Measurements from ENCODE around the gene KLF15.

The KLF15 gene

GRCh38 chr3:126360714-126361060 lies 3.5 kb upstream of the KLF15 start:
- DNase-seq (ENCODE audit: low spot score) = no peak

- no peak for DNase-seq (ENCODE audit: low spot score)
These were observed 3.0 kb upstream of the KLF15 start for GRCh38 chr3:126360046-126360713.

GRCh38 chr3:126358816-126359181 lies 1.6 kb upstream of the KLF15 start:
- no peak for DNase-seq (ENCODE audit: low spot score)

GRCh38 chr3:126358038-126358815 lies 1.0 kb upstream of the KLF15 start:
- DNase-seq (ENCODE audit: low spot score) = no peak

- DNase-seq (ENCODE audit: low spot score) = peak; percentile 41
These were observed 589 bp downstream of the KLF15 start for GRCh38 chr3:126356373-126357264.

- peak; percentile 60 for DNase-seq (ENCODE audit: low spot score)
These were observed 1.3 kb downstream of the KLF15 start for GRCh38 chr3:126355777-126356372.

GRCh38 chr3:126355251-126355650 lies 2.0 kb downstream of the KLF15 start:
- DNase-seq (ENCODE audit: low spot score) = no peak

- no peak for DNase-seq (ENCODE audit: low spot score)
These were observed 2.4 kb downstream of the KLF15 start for GRCh38 chr3:126354776-126355175.

GRCh38 chr3:126353694-126354321 lies 3.4 kb downstream of the KLF15 start:
- DNase-seq (ENCODE audit: low spot score) = no peak

- no peak for DNase-seq (ENCODE audit: low spot score)
These were observed 4.4 kb downstream of the KLF15 start for GRCh38 chr3:126352476-126353454.

GRCh38 chr3:126351771-126352475 lies 5.3 kb downstream of the KLF15 start:
- DNase-seq (ENCODE audit: low spot score) = no peak

- DNase-seq (ENCODE audit: low spot score) = no peak
These were observed 6.0 kb downstream of the KLF15 start for GRCh38 chr3:126351086-126351770.

- no peak for DNase-seq (ENCODE audit: low spot score)
These were observed 6.6 kb downstream of the KLF15 start for GRCh38 chr3:126350502-126351085.

GRCh38 chr3:126349611-126350501 lies 7.4 kb downstream of the KLF15 start:
- no peak for DNase-seq (ENCODE audit: low spot score)

- DNase-seq (ENCODE audit: low spot score) = no peak
These were observed 8.1 kb downstream of the KLF15 start for GRCh38 chr3:126349071-126349470.

- no peak for DNase-seq (ENCODE audit: low spot score)
These were observed 8.8 kb downstream of the KLF15 start for GRCh38 chr3:126348308-126348920.

- no peak for DNase-seq (ENCODE audit: low spot score)
These were observed 9.6 kb downstream of the KLF15 start for GRCh38 chr3:126347543-126348161.

All from hematopoietic multipotent progenitor cell treated with erythropoietin and hydrocortisone succinate and interleukin-3 and kit ligand, for 17 days (in vitro differentiated cells).